HG03469 (cell line): Measurements from ENCODE around the gene PPFIA2.

Experiments used
- ATAC-seq: cut with Tn5 transposase; IDR thresholded peaks from one replicate; pipeline ENCODE4 v1.9.1; 2021; ENCODE audit warnings: mild to moderate bottlenecking, moderate library complexity, moderate number of reproducible peaks; ENCODE audit not compliant: unreplicated experiment

Gene PPFIA2

DNA sequence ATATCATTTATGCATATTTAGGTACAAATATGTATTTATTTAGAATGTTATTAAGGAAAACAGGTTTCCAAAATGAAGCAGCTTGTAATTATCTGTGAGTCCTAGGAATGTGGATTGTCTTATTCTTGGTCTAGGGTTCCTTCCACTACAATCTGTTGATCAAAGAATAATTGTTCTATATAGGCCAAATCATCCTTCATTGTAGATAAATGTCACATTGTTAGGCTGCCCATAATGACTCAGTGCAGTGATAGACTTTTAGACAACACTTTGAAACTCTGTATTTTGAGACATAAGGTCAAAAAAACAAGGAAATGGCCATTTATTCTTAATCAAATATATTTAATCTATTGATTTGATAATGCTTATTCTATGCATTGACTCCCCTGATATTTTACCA lies 398.2 kb downstream of the PPFIA2 start:
- no peak for ATAC-seq

GRCh38 chr12:81359736-81360135 lies 399.4 kb downstream of the PPFIA2 start:
- ATAC-seq, result no peak

DNA sequence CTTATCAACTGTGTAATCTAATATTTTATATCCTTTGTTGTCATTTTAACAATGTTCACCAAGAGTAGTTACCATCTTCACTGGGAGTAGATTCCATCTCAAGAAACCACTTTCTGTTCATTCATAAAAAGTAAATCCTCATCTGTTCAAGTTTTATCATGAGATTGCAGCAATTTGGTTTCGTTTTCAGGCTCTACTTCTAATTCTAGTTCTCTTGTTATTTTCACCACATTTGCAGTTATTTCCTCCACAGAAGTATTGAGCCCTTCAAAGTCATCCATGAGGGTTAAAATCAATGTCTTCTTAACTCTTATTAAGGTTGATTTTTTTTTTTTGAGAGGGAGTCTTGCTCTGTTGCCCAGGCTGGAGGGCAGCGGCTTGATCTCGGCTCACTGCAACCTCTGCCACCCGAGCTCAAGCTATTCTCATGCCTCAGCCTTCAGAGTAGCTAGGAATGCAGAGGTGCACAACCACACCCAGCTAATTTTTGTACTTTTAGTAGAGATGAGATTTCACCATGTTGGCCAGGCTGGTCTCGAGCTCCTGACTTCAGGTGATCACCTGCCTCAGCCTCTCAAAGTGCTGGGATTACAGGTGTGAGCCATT lies 404.7 kb downstream of the PPFIA2 start:
- ATAC-seq, result no peak

DNA sequence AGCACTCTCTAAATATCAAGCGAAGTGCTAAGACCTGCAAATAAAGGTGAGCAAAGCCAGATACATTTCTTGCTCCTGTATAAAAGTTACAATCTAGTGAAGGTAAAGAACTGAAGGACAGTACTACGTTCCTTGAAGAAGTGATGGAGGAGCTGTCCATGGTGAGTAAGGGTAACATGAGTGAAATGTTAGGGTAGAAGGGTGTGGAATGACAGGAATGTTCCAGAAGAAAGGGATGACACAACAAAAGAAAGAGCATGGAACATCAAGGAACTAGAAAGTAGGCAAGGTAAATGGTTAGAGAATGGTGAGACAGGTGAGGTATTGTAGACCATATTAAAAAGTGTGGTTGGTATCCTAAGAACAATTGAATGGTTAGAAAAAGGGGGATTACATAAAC lies 408.8 kb downstream of the PPFIA2 start:
- no peak for ATAC-seq

- no peak for ATAC-seq
Observed at GRCh38 chr12:81347404-81347803, 411.7 kb downstream of the PPFIA2 start.

DNA sequence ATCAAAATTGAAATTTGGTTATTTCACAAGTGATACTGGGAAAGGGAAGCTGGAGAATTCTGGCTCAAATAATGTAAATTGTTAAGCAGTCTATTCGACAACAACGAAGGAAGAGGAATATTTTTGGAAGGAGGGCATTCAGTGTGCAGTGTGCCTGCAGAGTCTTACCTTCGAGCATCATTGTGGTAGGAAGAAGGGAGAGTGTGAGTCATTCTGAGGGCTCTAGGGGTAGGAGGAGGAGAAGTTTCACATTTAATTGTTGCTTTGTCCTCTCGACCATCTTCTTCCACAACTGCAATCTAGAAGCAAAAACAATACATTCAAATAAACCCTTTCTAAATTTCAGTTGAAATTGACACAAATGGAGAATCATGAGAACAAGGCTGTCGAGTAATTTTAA lies 418.2 kb downstream of the PPFIA2 start:
- ATAC-seq, result no peak

- ATAC-seq, result no peak
Observed at GRCh38 chr12:81339071-81339470, 420.1 kb downstream of the PPFIA2 start.

DNA sequence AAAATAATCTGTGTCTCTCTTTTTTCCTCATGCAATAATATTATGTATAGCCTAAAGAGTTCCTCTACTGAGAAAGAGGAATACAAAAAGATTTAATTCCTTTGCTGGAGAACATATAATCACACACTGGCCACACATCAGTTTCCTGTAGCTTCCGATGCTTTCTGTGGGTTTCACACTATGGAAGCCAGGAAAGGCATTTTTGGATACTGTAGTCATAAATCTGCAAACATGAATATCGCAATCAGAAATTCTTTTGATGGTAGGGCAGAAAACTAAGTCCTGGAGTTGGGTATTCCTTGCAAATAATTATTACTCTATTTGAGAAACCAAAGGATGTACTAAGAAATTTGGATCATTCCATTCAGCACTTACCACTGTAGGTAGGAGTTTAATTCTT lies 421.3 kb downstream of the PPFIA2 start:
- ATAC-seq, result no peak

- no peak for ATAC-seq
Observed at GRCh38 chr12:81333812-81334211, 425.3 kb downstream of the PPFIA2 start.

DNA sequence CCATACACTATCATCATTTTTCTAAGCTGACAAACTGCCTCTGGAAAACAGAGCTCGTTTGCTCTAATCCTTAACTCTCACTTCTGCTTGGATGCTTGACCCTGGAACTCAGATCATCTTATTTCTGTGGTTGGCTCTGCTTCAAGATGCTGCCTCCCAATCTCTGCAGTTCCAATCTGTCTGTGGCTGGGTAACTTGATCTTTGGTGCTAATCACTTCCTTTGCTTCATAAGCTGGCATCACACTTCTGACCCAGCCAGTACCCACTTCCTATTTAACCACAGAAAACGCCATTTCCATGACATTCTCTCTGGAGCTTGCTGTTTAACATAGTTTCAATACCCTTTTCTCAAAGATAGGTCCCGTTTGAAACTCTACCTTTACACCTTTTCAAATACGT lies 427.1 kb downstream of the PPFIA2 start:
- ATAC-seq, result no peak

GRCh38 chr12:81330480-81330879 lies 428.7 kb downstream of the PPFIA2 start:
- no peak for ATAC-seq

GRCh38 chr12:81329085-81329484 lies 430.1 kb downstream of the PPFIA2 start:
- ATAC-seq, result peak; percentile 56

DNA sequence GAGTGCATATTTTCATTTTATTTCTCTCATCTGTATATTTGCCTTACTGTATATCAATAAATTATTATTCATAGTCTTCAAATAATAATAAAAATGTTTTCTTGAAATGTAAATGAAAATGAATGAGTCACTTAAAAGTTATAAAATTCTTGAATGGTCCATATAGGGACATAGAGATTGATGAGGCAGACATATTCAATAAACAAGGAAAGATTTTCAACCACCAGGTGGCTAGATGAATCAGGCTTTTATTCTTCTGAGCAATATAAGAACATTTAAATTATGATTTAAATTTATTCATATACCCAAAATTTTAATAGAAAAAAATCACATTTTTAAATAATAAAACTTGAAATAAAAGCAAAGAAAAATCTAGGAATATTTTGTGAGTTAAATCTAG lies 431.7 kb downstream of the PPFIA2 start:
- no peak for ATAC-seq

DNA sequence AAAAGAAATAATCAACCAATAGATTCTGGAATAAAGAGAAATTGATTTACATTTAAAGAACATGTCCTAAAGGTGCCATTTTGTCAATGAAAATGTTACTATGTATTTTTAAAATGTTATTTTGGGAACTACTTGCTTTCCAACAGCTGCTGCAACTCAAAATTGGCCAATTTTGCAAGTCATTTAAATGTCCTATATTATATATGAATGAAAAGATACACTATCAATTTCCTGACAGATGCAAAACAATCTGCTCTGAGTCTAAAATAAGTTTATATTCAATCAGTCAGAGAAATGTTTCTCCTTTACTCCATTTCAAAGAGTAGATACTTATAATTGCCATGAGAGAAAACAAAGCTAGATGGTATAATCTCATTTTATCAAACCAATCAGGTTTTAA lies 434.1 kb downstream of the PPFIA2 start:
- ATAC-seq, result no peak

GRCh38 chr12:81314903-81315531 lies 444.1 kb downstream of the PPFIA2 start:
- ATAC-seq, result no peak

DNA sequence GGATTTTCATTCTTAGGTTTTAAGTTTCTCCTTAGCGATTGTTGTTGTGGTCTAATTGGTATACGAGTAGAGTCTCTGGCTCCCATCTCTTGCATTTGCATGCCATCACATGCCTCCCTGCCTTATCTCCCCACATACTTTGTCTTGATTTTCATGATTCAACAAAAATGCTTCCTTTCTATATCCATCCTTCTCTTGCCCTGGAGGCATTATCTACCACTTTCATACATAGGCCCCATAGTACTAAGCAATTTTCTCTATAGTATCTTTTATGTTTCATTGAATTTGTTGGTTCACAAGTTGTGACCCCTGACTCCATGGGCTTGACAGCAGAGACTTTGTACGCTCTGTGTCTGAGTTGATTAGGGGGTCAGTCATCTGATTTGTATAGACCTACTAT lies 455.2 kb downstream of the PPFIA2 start:
- ATAC-seq, result no peak

- ATAC-seq, result no peak
Observed at GRCh38 chr12:81300454-81300853, 458.7 kb downstream of the PPFIA2 start.

GRCh38 chr12:81297601-81298000 lies 461.5 kb downstream of the PPFIA2 start:
- no peak for ATAC-seq

DNA sequence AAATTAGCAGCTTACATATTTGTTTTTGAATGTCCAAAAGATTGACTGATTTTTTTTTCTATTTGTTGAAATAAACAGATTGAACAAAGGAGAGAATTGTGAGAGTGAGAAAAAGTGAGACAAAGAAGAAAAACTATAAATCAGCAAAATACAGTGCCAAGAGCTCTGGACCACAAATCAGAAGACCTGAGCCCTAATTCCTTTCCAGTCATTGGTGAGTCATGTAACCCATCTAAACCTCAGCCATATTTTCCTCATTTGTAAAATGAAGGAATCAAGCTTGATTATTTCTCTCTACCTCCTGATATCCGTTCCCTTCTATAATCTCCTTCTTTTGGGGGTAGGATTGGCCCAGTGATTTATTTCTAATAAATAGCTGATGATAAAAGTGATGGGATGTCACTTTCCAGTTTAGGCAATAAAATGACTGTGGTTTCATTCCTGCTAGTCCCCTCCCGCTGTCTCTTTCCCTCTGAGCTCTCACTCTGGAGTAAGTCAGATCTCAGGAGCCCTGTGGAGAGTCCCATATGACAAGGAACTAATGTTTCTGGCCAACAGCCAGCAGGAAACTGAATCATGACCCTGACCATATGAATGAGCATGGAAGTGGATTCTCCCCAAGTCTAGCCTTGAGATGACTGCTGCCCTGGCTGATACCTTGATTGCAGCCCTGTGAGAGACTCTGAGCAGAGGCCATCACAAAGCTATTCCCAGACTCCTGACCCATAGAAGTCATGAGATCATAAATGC lies 462.4 kb downstream of the PPFIA2 start:
- ATAC-seq, result no peak

DNA sequence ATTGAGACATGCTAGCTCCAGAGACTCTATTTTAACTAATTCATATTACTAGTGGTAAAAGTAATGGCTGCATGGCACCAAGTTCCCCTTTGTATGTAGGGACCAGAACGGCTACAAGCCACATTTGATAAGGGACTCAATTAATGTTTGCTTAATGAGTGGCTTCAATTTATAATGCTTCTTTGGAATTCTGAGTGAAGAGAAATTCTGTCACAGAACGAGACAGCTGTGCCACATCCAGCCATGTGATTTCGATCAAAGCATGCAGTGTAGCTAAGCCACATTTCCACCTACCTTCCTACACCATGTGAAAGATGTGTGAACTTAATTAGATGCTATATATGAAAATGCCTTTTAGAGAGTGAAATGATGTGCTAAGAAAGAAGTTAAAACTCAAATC lies 463.9 kb downstream of the PPFIA2 start:
- no peak for ATAC-seq

DNA sequence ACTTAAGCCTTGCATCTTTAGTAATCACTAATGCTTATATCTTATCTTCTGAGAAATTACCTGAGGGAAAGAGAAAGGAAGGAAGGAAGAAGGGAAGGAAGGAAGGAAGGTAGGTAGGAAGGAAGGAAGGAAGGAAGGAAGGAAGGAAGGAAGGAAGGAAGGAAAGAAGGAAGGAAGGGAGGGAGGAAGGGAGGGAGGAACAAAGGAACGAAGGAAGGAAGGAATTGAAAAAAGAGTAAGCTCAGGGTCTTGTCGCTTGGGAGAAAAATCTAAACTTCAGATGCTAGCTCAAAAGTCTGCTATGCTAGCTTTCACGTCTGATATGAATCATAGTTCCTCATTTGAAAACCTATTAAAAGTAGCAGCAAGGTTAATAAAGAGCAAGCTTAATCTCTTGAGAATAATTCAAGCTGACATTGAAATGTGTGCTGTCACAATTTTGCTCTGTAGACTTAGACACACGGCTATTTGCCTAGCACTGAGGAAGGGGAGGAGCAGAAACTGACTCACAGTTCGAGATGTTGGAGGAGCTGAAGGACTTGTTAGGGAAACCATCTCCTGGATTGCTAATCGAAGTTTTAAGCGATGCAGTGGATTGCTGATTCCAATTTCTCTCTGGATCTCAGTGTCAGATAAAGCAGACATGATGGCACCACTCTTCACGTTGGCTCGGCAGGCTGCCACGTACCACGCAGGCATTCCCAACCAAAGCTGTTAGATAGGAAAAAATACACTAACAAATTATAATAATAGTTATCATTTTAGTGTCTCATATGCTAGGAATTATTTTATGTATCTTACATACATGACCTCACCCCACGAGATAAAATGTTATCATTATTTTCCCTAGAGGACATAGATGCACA lies 464.6 kb downstream of the PPFIA2 start:
- peak; percentile 43 for ATAC-seq
